GM12878 (cell line): ENCODE measurements around the gene SSBP3.

ENCODE experiments used
- CBX3 ChIP-seq: fragments of 200-600 bp; sonication (generic); IDR thresholded peaks from 2 replicates; pipeline ENCODE4 v1.6.1; 2016; ENCODE audit warnings: low read depth, borderline replicate concordance
- EGR1 ChIP-seq, 2 experiments: IDR thresholded peaks; 1 replicate in 1 of 2; 2 replicates in 1 of 2; pipeline ENCODE4 v1.6.1; 2011 to 2012; ENCODE audit warnings: low read depth in 2 of 2, low read length in 2 of 2, borderline replicate concordance in 1 of 2, mild to moderate bottlenecking in 1 of 2, moderate library complexity in 1 of 2
- EP300 ChIP-seq, 2 experiments: fragments of 150-350 bp in 1 of 2; IDR thresholded peaks; 2 replicates each; pipeline ENCODE4 v1.6.1; 2011 to 2012; ENCODE audit warnings: low read depth in 2 of 2, low read length in 2 of 2, borderline replicate concordance in 1 of 2, improper control_type of control experiment in 1 of 2, inconsistent platforms in 1 of 2; ENCODE audit not compliant: control insufficient read depth in 1 of 2
- FOXM1 ChIP-seq: IDR thresholded peaks from 2 replicates; pipeline ENCODE4 v1.6.1; 2012; ENCODE audit warnings: low read depth, mild to moderate bottlenecking, inconsistent platforms, low read length, moderate library complexity
- KDM1A ChIP-seq: fragments of 200-600 bp; sonication (generic); IDR thresholded peaks from 2 replicates; pipeline ENCODE4 v1.6.1; 2016; ENCODE audit warnings: borderline replicate concordance
- SMARCA5 ChIP-seq: fragments of 450-650 bp; IDR thresholded peaks from 2 replicates; pipeline ENCODE4 v1.6.1; 2017; ENCODE audit warnings: mild to moderate bottlenecking
- TAF1 ChIP-seq: IDR thresholded peaks from 2 replicates; pipeline ENCODE4 v1.6.1; 2011; ENCODE audit warnings: mild to moderate bottlenecking, low read depth, low read length, borderline replicate concordance
- ZBED1 ChIP-seq: IDR thresholded peaks from 2 replicates; pipeline ENCODE4 v1.6.1; 2016; ENCODE audit warnings: borderline replicate concordance
- TF ChIP-seq, protein P1 (sequence below): fragments of 450-650 bp; IDR thresholded peaks from 2 replicates; pipeline ENCODE4 v1.6.1; 2017; ENCODE audit warnings: mild to moderate bottlenecking, low read depth, inconsistent platforms; ENCODE audit not compliant: poor library complexity, severe bottlenecking
- TF ChIP-seq, protein P2 (sequence below), 3 experiments: IDR thresholded peaks in 2 of 3; conservative IDR thresholded peaks in 1 of 3; 2 replicates each; pipeline ENCODE4 v1.5.1; 2011; ENCODE audit warnings: low read depth in 3 of 3, low read length in 3 of 3, mild to moderate bottlenecking in 3 of 3, control low read depth in 2 of 3, moderate library complexity in 2 of 3, inconsistent platforms in 1 of 3, mixed read lengths in 1 of 3; ENCODE audit not compliant: control insufficient read depth in 2 of 3, insufficient read depth in 1 of 3; ENCODE audit errors: extremely low read depth in 1 of 3
- TF ChIP-seq, protein P3 (sequence below): fragments of 450-650 bp; conservative IDR thresholded peaks from 2 replicates; pipeline ENCODE4 v1.6.1; 2017; ENCODE audit warnings: mild to moderate bottlenecking, moderate library complexity

DNA sequence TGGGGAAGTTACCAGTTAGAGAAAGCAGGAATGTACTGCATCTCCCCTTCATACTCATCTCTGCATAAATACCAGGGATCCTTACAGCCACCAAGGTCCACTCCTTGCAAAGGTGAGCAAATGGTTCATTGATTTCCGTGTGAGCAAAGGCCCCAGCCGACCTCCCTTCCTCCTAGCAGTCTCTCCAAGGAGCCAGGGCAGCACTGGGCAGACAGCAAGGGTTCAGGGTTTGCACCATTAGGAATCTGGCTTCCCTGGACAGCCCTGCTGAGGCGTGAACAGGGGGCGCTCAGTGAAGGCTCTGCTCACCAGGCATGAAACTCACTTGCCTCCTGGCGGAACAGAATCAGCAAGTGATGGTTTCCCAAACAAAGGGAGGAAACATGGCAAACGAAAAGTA lies 140.5 kb downstream of the SSBP3 start:
- TF ChIP-seq, protein P1, sequence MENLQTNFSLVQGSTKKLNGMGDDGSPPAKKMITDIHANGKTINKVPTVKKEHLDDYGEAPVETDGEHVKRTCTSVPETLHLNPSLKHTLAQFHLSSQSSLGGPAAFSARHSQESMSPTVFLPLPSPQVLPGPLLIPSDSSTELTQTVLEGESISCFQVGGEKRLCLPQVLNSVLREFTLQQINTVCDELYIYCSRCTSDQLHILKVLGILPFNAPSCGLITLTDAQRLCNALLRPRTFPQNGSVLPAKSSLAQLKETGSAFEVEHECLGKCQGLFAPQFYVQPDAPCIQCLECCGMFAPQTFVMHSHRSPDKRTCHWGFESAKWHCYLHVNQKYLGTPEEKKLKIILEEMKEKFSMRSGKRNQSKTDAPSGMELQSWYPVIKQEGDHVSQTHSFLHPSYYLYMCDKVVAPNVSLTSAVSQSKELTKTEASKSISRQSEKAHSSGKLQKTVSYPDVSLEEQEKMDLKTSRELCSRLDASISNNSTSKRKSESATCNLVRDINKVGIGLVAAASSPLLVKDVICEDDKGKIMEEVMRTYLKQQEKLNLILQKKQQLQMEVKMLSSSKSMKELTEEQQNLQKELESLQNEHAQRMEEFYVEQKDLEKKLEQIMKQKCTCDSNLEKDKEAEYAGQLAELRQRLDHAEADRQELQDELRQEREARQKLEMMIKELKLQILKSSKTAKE: no peak
- TF ChIP-seq, protein P2, sequence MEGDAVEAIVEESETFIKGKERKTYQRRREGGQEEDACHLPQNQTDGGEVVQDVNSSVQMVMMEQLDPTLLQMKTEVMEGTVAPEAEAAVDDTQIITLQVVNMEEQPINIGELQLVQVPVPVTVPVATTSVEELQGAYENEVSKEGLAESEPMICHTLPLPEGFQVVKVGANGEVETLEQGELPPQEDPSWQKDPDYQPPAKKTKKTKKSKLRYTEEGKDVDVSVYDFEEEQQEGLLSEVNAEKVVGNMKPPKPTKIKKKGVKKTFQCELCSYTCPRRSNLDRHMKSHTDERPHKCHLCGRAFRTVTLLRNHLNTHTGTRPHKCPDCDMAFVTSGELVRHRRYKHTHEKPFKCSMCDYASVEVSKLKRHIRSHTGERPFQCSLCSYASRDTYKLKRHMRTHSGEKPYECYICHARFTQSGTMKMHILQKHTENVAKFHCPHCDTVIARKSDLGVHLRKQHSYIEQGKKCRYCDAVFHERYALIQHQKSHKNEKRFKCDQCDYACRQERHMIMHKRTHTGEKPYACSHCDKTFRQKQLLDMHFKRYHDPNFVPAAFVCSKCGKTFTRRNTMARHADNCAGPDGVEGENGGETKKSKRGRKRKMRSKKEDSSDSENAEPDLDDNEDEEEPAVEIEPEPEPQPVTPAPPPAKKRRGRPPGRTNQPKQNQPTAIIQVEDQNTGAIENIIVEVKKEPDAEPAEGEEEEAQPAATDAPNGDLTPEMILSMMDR (IDR thresholded peaks at IDR 0.05 in 2 of 3, conservative IDR thresholded peaks at IDR 0.05 in 1 of 3; ENCODE audit: control insufficient read depth in 2 of 3, extremely low read depth in 1 of 3, insufficient read depth in 1 of 3, low read depth in 3 of 3, low read length in 3 of 3): no peak
- TF ChIP-seq FOXM1: no peak
- no peak for TF ChIP-seq KDM1A
- TF ChIP-seq SMARCA5: no peak
- TF ChIP-seq, protein P3, sequence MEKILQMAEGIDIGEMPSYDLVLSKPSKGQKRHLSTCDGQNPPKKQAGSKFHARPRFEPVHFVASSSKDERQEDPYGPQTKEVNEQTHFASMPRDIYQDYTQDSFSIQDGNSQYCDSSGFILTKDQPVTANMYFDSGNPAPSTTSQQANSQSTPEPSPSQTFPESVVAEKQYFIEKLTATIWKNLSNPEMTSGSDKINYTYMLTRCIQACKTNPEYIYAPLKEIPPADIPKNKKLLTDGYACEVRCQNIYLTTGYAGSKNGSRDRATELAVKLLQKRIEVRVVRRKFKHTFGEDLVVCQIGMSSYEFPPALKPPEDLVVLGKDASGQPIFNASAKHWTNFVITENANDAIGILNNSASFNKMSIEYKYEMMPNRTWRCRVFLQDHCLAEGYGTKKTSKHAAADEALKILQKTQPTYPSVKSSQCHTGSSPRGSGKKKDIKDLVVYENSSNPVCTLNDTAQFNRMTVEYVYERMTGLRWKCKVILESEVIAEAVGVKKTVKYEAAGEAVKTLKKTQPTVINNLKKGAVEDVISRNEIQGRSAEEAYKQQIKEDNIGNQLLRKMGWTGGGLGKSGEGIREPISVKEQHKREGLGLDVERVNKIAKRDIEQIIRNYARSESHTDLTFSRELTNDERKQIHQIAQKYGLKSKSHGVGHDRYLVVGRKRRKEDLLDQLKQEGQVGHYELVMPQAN: no peak
- no peak for TF ChIP-seq TAF1
- no peak for TF ChIP-seq EP300 (IDR thresholded peaks at IDR 0.05; ENCODE audit: borderline replicate concordance in 1 of 2, control insufficient read depth in 1 of 2, low read depth in 2 of 2, low read length in 2 of 2)
- no peak for TF ChIP-seq CBX3
- TF ChIP-seq EGR1 (IDR thresholded peaks at IDR 0.05; ENCODE audit: borderline replicate concordance in 1 of 2, low read depth in 2 of 2, low read length in 2 of 2): no peak
- no peak for TF ChIP-seq ZBED1
